OCI-M1 (cell line): Measurements from ENCODE around the gene DUSP1.

Experiments
- DNase-seq: peaks from one replicate; lab custom pipeline; 2025; lab: John Stamatoyannopoulos, UW

DUSP1 gene

DNA sequence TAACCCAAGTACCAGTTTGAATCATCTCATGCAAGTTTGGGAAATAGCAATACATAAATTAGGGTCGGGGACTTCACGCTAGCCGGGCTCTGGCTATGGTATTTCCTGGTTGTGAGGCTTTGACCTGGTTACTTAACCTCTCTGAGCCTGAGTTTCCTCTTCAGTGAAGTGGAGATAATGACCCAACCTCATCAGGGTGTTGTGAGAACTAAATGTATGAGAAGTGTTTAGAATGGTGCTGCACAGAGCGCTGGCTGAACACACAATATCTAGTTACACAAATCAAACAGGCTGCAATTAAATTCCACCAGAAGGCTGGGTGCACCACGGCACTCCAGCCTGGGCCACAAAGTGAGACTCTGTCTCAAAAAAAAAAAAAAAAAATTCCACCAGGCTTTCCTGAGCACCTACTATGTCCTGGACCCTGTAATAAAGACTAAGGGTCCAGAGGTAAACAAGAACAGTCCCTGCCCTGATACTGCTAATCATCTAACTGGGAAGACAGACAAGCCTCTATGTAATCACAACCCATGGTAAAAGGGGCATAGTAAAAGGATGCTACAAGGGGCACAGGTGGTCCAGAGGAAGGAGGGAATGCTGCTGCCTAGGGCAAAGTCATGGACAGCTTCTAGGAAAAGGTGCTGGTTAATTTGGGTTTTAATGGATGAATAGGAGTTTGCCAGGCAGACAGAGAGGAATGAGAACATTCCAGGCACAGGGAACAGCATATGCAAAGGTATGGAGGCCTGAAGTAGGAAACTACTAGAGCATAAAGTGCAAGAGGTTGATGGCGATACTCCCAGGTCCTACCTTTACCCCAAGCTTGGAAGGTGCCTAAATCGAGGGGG lies 27.7 kb downstream of the DUSP1 start:
- DNase-seq, result no peak

DNA sequence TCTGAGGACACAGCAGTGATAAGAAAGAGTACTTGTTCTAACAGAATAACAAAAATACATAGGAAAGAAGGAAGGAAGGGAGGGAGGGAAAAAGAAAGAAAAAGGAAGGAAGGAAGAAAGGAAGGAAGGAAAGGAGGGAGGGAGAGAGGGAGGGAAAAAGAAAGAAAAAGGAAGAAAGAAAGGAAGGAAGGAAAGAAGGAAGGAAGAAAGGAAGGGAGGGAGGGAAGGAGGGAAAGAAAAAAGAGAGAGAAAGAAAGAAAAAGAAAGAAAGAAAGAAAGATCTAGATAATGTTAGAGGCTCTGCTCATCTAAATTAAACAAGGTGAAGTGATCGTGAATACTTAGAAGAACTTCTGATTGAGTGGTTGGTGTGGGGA lies 29.8 kb downstream of the DUSP1 start:
- no peak for DNase-seq

DNA sequence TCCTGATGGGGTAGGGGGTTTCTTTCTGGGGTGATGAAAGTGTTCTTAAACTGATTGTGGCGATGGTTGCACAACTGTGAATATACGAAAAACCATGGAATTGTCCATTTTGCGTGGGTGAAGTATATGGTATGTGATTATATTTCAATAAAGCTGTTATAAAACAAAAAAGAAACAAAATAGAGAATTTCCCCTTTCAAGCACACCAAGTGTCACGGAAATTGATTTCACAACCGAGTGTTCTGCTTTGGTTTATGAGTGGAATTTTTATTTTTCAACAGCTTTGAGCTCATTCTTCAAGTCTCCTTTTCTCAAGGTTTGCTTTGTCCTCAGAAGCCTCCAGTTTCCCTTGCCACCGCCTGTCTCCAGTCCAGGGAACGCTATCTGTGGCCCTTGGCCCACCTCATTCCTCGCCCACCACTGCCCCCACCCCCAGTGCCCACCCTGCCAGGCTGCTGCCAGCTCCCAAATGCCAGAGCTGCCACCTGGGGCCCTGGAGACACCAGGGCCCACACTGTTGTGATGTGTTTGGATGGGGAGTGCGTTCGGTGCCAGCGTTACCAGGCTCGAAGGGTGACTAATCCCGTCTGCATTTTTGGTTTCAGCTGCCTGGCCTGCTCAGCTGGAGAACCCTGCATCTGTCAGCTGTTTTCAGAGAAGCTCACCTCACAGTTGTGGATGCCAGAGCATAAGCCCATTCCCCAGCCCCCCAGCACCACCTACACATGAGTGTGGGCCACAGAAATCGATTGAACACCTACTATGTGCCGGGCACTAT lies 30.4 kb downstream of the DUSP1 start:
- DNase-seq, result no peak

DNA sequence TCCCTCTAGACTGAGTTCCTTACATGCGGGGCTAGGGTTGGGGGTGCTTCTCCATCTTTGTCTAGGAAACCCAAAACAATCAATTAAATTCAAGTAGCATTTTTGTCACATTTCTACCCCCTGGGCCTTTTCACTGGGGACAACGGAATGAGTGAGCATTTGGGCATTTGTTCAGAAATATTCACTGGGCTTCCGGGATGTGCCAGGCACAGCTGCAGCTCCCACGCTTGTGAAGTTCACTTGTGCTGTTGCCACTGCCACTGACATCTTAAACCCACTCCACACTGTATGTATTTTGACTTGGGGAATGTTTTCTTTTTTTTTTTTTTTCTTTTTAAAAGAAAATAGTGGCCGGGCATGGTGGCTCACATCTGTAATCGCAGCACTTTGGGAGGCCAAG lies 31.6 kb downstream of the DUSP1 start:
- DNase-seq, result no peak

DNA sequence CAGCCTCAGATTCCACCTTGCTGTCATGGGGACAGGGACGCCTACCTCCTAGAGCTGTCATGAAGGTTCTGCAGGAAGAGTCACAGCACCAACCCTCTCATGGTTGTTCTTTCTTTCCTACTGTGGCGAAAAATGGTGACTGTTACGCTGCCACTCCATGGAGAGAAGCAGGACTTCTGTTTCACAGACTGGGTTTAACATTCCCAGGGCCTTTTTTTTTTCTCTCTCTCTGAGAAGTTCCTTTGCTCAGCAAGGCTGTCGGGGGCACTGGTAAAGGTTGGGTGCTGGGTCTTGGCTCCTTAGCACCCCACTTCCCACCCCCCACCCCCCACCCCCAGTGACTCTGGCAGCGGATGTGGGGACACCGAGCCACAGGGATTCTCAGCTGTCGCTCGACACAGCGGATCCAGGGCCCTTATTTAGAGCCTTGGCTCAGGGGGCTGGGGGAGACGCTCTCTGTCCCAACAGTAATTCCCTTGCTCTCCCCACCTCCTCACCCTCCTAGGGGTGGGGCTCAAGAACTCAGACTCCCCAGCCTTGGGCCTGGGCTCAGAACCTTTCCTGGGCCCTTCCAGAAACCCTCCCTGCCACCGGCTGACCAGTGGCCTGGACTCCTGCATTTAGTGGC lies 34.4 kb downstream of the DUSP1 start:
- no peak for DNase-seq

DNA sequence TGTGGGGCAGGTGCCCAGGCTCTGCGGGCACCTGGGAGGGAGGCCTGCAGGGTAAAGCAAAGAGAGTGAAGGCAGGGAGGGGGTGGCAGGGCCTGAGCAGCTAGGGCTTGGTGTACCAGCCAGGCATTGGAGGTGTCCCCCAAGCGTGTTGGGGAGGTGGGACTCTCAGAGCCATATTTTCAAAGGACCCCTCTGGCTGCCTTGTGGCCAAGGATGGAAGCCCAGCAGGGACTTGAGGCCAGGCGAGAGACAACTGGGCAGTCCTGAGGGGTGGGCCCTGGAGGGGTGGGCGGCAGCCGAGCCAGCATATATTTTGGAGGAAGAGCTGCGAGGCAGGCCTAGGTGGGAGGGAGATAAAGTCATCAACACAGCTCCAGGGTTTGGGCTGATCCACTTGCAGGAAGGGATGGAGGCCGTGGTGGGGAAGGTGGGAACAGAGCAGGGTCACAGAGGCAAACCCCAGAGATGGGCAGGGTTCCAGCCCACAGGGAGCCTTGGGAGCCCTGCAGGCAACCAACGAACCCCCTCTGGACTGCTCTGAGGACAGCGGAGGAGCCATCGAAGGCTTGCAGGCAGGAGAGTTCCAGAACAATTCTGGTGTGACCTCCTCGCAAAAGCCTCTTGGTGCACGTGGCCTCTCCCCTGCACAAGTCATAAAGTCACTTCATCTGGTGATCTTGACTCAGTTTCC lies 35.7 kb downstream of the DUSP1 start:
- no peak for DNase-seq

DNA sequence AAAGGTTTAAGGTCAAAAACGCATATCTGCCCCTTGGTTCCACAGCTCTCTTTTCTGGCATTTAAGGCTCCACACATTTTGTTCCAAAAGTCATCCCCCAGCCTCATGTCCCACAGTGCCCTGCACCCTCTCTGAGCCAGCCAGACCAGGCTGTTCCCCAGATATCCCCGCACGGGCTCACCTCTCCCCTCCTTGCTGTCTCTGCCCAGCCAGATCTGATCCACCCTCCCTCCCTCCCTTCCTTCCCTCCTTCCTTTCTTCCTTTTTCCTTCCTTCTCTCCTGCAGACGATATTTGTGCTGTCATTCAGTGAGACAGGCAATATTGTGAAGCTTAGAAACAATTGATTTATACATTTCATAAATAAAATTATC lies 37.0 kb downstream of the DUSP1 start:
- DNase-seq, result no peak

DNA sequence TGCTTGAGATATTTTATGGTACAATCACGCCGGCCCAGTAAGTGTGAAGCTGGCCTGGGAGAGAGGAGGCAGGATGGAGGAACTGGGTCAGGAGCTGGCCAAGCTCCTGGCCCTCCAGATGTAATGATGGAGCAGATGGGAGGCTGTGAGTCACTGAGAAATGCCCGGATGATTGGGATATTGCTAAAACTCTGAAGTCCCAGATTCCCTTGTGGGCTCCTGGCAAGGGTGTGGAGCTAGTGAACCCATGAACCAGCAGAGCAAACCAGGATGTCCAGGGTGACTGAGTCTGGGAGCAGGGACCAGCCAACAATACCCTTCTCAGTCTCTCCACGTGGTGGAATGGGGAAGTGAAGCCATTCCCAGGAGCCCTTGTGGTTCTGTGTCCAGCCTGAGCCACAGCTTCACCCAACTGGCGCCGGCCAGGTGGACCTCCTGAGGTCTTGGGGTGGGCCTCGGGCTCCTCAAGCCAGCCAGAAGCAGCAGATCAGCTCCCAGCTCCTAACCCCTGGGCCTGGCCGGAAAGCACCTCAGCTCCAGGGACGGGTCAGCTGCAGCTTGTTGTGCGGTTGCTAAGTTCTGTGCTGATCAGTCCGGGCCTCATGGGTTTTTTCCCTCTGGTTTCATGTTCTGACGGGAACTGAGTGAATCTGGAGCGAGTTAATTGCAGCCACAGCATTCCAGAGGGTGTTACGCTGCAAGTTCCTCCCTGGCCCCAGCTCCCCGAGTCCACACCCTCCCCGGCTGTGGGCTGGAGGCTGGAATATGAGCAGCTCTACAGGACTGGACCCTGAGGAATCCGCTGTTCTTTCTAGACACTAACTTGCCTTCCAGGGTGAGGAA lies 37.6 kb downstream of the DUSP1 start:
- no peak for DNase-seq

DNA sequence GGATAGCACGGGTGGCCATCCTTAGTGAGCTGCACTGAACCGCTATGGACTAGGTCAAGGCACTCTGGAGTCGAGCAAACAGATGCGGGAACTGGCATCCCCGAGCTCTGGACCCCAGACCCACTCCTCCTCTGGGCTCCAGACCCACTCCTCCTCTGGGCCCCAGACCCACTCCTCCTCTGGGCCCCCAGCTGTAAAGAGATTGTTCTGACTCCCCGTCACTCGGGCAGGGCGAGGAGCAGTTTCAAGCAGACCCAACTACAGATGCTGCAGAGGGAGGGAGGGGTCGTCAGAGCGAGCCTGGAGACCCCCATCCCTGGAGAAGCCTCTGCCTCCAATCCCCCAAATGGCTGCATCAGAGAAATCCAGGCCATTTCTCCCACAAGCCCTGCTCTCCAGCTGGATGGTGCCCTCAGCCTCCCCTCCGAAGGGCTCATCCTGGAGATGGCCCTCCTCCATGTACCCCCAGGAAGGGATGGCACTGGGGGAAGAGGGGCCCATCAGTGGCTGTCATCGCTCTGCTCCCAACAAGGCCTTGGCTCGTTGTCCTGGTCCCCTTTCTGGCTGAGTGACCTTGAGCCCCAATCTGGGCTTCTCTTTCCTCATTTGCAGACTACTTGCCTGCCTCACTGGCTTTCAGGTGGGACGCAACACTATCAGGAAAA lies 38.7 kb downstream of the DUSP1 start:
- no peak for DNase-seq

DNA sequence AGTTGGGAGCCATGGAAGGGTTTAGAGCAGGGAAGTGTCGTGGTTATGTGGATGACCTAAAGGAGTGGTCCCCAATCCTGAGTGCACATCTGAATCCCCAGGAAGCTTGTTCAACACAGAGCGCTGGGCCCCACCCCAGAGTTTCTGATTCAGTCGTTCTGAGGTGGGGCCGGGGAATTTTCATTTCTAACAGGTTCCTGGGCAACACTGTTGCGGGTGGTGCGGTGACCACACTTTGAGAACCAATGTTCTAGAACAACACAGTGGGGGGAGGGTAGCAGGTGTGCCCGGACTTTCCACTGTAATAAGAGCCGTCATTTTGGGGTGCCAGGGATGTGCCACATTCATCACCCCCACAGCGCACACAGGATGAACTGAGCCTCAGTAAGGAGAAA lies 39.3 kb downstream of the DUSP1 start:
- no peak for DNase-seq

DNA sequence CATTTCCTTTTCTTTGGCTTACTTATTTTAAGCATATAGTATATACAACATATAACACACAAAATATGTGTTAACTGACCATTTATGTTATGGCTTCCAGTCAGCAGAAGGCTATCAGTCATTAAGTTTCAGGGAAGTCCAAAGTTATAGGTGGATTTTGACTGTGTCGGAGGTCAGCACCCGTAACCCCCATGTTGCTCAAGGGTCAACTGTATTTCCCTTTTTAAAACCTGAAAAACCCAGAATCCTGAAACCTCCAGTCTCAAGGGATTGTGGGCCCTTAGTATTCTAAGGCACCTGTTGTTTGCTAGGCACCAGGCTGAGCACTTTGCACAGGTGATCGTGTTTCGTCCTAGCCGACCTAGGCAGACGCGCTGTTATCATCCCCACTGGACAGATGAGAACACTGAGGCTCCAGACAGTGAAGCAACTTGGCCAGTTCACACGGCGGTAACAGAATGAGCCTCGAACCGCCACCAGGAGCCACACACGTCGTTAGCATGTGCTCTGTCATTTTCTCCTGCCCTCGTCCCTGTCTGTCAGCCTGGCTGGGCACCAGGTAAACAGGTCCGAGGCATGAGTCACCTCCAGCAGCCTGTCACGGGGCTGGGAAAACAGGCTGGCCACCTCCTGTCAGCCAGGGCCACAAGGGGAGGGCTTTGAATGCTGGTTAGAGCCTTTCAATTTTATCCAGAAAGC lies 39.9 kb downstream of the DUSP1 start:
- DNase-seq, result no peak

DNA sequence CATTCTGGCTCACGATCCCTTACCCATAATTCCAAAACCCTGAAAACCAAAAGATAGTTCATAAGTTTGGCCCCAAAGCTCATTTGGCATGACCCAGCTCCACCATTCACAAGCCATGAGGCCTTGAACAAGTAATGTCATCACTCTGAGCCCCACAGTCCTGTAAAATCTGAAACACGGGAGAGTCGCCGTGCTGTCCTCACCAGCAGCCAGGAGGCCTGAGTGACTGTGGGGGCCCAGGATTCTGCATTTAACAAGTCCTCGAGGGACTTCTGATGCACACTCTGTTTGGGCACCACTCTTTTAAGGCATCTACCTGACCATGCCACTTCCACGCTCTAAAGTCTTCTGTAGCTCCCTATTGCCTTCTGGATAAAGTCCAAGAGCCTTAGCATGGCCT lies 40.8 kb downstream of the DUSP1 start:
- DNase-seq, result no peak

DNA sequence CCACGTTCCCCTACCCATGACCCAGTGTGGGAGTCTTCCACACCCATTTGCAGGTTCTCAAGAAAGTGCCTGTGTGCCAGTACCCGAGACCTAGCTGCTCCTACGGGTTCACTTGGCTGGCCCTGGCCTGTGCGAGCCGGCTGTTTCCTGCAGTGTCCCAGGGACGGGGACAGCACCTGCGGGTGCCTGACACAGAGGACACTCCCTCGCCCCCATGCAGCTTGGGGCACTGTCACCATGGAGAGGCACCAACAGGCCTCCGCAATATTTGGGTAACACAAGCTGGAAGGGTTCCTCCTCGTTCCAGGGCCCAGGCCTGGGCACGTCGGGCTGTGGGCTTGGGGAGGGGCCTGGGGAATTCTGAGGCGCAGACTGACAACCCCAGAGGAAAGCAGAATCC lies 41.4 kb downstream of the DUSP1 start:
- DNase-seq, result no peak

DNA sequence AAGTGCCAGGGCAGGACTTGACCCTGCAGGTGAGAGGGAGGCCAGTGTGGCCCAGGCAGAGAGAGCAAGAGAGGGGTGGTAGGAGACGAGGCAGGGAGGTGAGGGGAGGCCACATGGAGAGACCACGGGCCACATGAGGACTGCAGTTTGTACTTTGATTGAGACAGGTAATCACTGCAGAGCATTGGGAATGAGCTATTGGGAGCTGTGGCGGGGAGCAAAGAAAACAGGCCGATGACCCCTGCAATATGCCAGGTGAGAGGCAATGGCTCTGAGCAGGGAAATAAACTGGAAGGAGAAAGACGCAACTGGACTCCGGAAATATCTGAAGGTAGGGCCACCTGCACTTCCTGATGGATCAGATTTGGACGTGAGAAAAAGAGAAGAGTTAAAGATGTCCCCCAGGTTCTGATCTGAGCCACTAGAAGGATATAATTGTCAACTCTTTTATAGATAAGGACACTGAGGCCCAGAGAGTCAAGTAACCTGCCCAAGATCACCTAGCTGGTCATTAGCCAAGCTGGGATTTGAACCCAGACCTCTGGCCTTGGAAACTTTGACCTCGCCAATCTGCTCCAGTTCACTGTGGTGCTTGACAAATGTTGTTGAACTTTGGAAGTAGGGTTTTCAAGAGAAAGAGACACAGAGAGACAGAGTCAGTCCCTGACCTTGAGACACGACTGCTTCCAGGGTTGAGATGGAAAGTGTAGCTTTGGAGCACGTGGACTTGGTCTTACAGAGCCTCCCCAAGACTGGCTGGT lies 42.3 kb downstream of the DUSP1 start:
- no peak for DNase-seq

DNA sequence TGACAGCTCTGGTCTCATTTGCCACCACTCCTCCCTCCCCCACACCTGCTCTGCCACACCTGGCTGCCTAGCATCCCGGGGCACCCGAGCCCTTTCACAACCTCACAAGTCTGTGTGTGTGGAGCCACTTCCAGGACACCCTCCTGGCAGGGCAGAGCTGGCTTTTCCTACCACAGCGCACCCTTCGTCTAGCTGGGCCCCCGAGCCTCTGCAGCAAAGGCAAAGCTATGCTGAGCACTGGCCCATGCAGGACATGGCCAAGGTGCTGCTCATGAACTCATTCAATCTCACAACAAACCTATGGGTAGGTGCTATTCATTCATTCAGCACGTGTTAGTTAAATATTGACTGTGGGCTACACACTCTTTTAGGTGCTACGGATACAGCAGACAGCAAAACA lies 43.4 kb downstream of the DUSP1 start:
- DNase-seq, result no peak

DNA sequence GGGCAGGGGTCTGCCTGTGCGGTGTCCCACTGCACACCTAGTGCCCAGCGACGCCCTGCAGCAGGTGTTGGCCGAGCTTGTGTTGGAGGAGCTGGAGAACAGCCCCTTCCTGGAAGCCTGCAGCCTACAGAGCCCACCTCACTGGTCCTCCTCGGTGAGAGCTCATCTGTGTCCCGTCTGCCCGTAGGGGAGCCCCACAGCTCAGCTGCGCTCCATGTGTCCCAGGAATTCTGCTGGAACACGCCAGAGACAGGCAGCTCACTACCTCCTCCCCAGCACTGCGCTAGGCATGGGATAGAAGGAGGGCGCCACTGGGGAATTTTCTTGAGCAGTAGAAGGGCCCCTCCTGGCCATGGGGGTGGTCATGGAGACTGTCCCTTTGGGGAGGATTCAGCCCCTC lies 44.0 kb downstream of the DUSP1 start:
- no peak for DNase-seq

DNA sequence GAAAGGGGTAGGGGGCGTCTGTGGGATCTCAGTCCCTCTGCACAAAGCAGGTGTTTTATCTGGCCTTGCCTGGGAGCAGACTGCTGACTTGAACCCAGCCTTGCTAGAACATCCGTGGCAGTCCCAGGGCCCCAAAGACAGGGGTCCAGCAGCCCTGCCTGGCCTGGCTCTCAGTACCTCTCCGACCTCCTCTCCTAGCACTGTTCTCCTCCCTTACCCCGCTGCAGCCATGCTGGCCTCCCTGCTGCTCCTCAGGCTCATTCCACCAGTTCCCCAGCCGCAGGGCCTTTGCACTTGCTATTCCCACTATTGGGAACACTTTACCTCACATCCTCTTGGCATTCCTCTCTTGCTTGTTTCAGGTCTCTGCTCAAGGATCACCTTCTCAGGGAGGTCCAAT lies 45.2 kb downstream of the DUSP1 start:
- no peak for DNase-seq

DNA sequence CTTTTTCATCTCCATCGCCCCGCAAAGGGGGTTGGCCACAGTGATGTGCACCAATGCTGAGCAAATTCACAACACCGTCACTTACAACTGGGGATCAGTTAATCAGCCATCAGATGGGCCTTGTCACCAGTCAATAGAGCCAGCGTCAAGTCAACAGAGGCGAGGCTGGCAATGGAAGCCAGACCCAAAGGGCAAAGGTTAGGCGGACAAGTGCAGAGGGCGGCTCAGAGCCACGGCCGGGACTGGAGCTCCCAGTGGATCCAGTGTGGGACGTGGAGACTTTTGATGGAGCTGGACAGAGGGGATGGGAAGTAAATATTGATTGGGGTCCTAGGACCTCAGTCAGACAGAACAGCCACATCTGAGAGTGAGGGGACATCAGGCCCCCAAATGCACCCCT lies 45.7 kb downstream of the DUSP1 start:
- DNase-seq, result no peak
